ENCODE results near the gene ZNF407. TPM values are rescaled to one million over a fixed set of nuclear protein-coding genes. Genes with fewer than 3 reads are reported as not detected.

Gene ZNF407
- total RNA-seq, 6 experiments from 2014 or later = 4.3 to 8.0 (median 5.7) TPM

- DNase-seq (no peak), ATAC-seq (peak in 3 of 4 donors; percentile 29 to 58 (median 34))
- 69% methylated on average over 6 of the region's 6 CpGs for WGBS (ENCODE audit: insufficient coverage, low coverage, low lambda C conversion rate, missing lambda C conversion rate)
- Histone ChIP-seq H3K27me3 (no peaks in the 10 kb centered on the region), H3K36me3 (no peaks in the 10 kb centered on the region), H3K27ac (peak overlapping the region in 1 of 3 donors; percentile 15), H3K9me3 (no peaks in the 10 kb centered on the region), H3K4me1 (no peaks in the 10 kb centered on the region), H3K4me3 (no peak overlapping the region)
- TF ChIP-seq CTCF (IDR thresholded peaks at IDR 0.05) (no peak), POLR2A (IDR thresholded peaks at IDR 0.05) (no peak)
- intact Hi-C loops (cut with DNase I) = no loop called here
Observed at GRCh38 chr18:74982946-74983635, 385.4 kb downstream of the ZNF407 start.

DNA sequence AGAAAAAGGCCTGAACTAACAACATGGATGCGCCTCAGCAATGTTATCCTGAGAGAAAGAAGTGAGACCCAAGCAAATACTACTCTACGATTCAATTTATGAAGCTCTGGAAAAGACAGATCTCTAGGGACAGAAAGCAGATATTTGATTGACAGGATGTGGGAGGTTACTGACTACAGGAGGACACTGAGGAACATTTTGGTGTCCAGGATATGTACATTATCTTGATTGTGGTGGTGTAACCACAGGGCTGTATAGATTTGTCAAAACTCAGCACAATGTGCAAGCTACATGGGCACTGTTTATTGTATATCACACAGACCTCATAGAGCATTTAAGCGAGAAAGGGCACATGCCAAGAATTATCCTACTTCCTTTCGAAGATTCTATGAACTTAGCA, 391.5 kb downstream of the ZNF407 start:
- intact Hi-C loops (cut with DNase I) = no loop called here
- no peak overlapping the region for H3K4me3 ChIP-seq
- DNase-seq (no peak), ATAC-seq (no peak)
- TF ChIP-seq CTCF (IDR thresholded peaks at IDR 0.05) (no peak), POLR2A (IDR thresholded peaks at IDR 0.05) (no peak)
- WGBS (ENCODE audit: insufficient coverage, low coverage, low lambda C conversion rate, missing lambda C conversion rate) = 100% methylated on average over 4 of the region's 4 CpGs
- no peaks in the 10 kb centered on the region for H3K9me3 ChIP-seq
- no peaks in the 10 kb centered on the region for H3K4me1 ChIP-seq
- no peaks in the 10 kb centered on the region for H3K27me3 ChIP-seq
- no peaks in the 10 kb centered on the region for H3K36me3 ChIP-seq
- H3K27ac ChIP-seq = no peak overlapping the region

- peak in 2 of 4 donors; percentile 41 to 52 for ATAC-seq
- intact Hi-C loops (cut with DNase I) = no loop called here
- 43% methylated on average over 4 of the region's 4 CpGs for WGBS (ENCODE audit: insufficient coverage, low coverage, low lambda C conversion rate, missing lambda C conversion rate)
Observed at GRCh38 chr18:74990563-74991081, 393.0 kb downstream of the ZNF407 start.

More at GRCh38 chr18:74990563-74991081, 393.0 kb downstream of the ZNF407 start:
- H3K4me3 ChIP-seq = no peak overlapping the region
- DNase-seq = no peak
- no peaks in the 10 kb centered on the region for H3K27me3 ChIP-seq
- no peak for TF ChIP-seq CTCF (IDR thresholded peaks at IDR 0.05)
- TF ChIP-seq POLR2A (IDR thresholded peaks at IDR 0.05) = no peak
- H3K4me1 ChIP-seq = peaks cover 0 to 3% (median 0%) of the 10 kb centered on the region in 4 donors
- no peak overlapping the region for H3K27ac ChIP-seq
- H3K36me3 ChIP-seq = no peaks in the 10 kb centered on the region
- no peaks in the 10 kb centered on the region for H3K9me3 ChIP-seq
